Naive B cell (primary cell): ENCODE measurements around the gene CYTIP. TPM values are rescaled to one million over a fixed set of nuclear protein-coding genes. Genes with fewer than 3 reads are reported as not detected.

Source experiments
- ATAC-seq, 2 donors: fragments of 150-1000 bp; cut with Tn5 transposase; 2 replicates each; pipeline ENCODE4 v1.10.0; 2021; ENCODE audit warnings: low read depth in 2 of 2, mild to moderate bottlenecking in 2 of 2, moderate library complexity in 2 of 2
- DNase-seq: peaks from one replicate; pipeline ENCODE4 v3.0.0; 2022
- H3K27ac Mint-ChIP-seq, 6 donors: one replicate each; pipeline ENCODE4 v1.8.0; 2020 to 2022; ENCODE audit warnings: mild to moderate bottlenecking in 6 of 6, mixed read lengths in 6 of 6, moderate library complexity in 5 of 6, inconsistent platforms in 2 of 6
- H3K27me3 Mint-ChIP-seq, 3 donors: one replicate each; pipeline ENCODE4 v1.8.0; 2021 to 2022; ENCODE audit warnings: mixed read lengths in 3 of 3, mild to moderate bottlenecking in 1 of 3
- H3K36me3 Mint-ChIP-seq, 2 donors: one replicate each; pipeline ENCODE4 v1.8.0; 2020 to 2022; ENCODE audit warnings: mixed read lengths in 2 of 2, inconsistent platforms in 1 of 2, mild to moderate bottlenecking in 1 of 2
- H3K4me1 Mint-ChIP-seq, 3 donors: one replicate each; pipeline ENCODE4 v1.8.0; 2020 to 2022; ENCODE audit warnings: mixed read lengths in 3 of 3, inconsistent platforms in 1 of 3, mild to moderate bottlenecking in 1 of 3, moderate library complexity in 1 of 3
- H3K4me3 Mint-ChIP-seq, 8 donors: one replicate each; pipeline ENCODE4 v1.8.0; 2020 to 2022; ENCODE audit warnings: mild to moderate bottlenecking in 8 of 8, mixed read lengths in 8 of 8, moderate library complexity in 8 of 8, inconsistent platforms in 2 of 8
- H3K9me3 Mint-ChIP-seq, 7 donors: one replicate each; pipeline ENCODE4 v1.8.0; 2020 to 2022; ENCODE audit warnings: mixed read lengths in 7 of 7, mild to moderate bottlenecking in 5 of 7, inconsistent platforms in 2 of 7, moderate library complexity in 1 of 7
- polyA plus RNA-seq, 6 donors: library from polyadenylated mRNA; unstranded; fragments of 300-500 nt; fragmentation: Illumina TruSeq; gene quantifications; one replicate each; pipeline ENCODE4 v1.2.3, GENCODE V29; 2021; ENCODE audit warnings: low read depth in 6 of 6

The CYTIP gene
- 100 to 1,000 TPM in 4 of 6 donors, 10 to 100 TPM in 2; 90.7 to 172 (median 121) TPM for polyA plus RNA-seq

GRCh38 chr2:157443795-157444640 lies at the start of gene CYTIP:
Gene CYTIP, minus strand, starts transcription at chr2:157444089. Its CDS starts 69 bp downstream, at chr2:157444020.
- peaks cover 46 to 59% (median 49%) of the 10 kb centered on the region in 3 donors for H3K4me1 Mint-ChIP-seq
- peak; percentile 66 to 70 for ATAC-seq
- DNase-seq = peak; percentile 84

GRCh38 chr2:157492189-157492773 lies 48.4 kb upstream of the CYTIP start:
- peak; percentile 62 for DNase-seq
- peak; percentile 89 to 96 for ATAC-seq
- Mint-ChIP-seq H3K27ac (no peak overlapping the region), H3K9me3 (no peaks in the 10 kb centered on the region), H3K27me3 (no peaks in the 10 kb centered on the region), H3K4me3 (peak overlapping the region in 1 of 8 donors; percentile 17), H3K4me1 (peaks cover 9 to 12% (median 10%) of the 10 kb centered on the region in 3 donors), H3K36me3 (no peaks in the 10 kb centered on the region)

More at GRCh38 chr2:157443795-157444640, at the start of gene CYTIP:
- Mint-ChIP-seq H3K27ac (peak within 1 kb of the TSS; percentile 96 to 100 (median 98)), H3K36me3 (peaks cover 19 to 26% of the 10 kb centered on the region in 2 donors), H3K27me3 (no peaks in the 10 kb centered on the region), H3K9me3 (peaks cover 0 to 3% (median 0%) of the 10 kb centered on the region in 7 donors), H3K4me3 (peak within 1 kb of the TSS; percentile 82 to 100 (median 94))

GRCh38 chr2:157489983-157490382 lies 46.1 kb upstream of the CYTIP start:
- H3K4me3 Mint-ChIP-seq = no peak overlapping the region
- DNase-seq (no peak), ATAC-seq (no peak)
- H3K27ac Mint-ChIP-seq = no peak overlapping the region
- H3K9me3 Mint-ChIP-seq = no peaks in the 10 kb centered on the region
- no peaks in the 10 kb centered on the region for H3K36me3 Mint-ChIP-seq
- no peaks in the 10 kb centered on the region for H3K27me3 Mint-ChIP-seq
- peaks cover 9 to 12% (median 10%) of the 10 kb centered on the region in 3 donors for H3K4me1 Mint-ChIP-seq

GRCh38 chr2:157488877-157489276 lies 45.0 kb upstream of the CYTIP start:
- Mint-ChIP-seq H3K27ac (no peak overlapping the region), H3K4me3 (no peak overlapping the region), H3K27me3 (no peaks in the 10 kb centered on the region), H3K36me3 (no peaks in the 10 kb centered on the region), H3K9me3 (no peaks in the 10 kb centered on the region), H3K4me1 (peaks cover 9 to 12% (median 10%) of the 10 kb centered on the region in 3 donors)
- ATAC-seq (no peak), DNase-seq (no peak)

- no peaks in the 10 kb centered on the region for H3K36me3 Mint-ChIP-seq
- peaks cover 2 to 8% (median 6%) of the 10 kb centered on the region in 3 donors for H3K4me1 Mint-ChIP-seq
Observed at GRCh38 chr2:157487747-157488146, 43.9 kb upstream of the CYTIP start.

GRCh38 chr2:157487271-157487610 lies 43.4 kb upstream of the CYTIP start:
- Mint-ChIP-seq H3K9me3 (no peaks in the 10 kb centered on the region), H3K4me1 (peaks cover 0 to 3% (median 1%) of the 10 kb centered on the region in 3 donors), H3K4me3 (no peak overlapping the region), H3K27ac (no peak overlapping the region), H3K36me3 (no peaks in the 10 kb centered on the region), H3K27me3 (no peaks in the 10 kb centered on the region)
- no peak for ATAC-seq
- no peak for DNase-seq

More at GRCh38 chr2:157487747-157488146, 43.9 kb upstream of the CYTIP start:
- H3K27me3 Mint-ChIP-seq = no peaks in the 10 kb centered on the region
- peak overlapping the region in 1 of 6 donors; percentile 13 for H3K27ac Mint-ChIP-seq
- ATAC-seq = no peak
- no peak overlapping the region for H3K4me3 Mint-ChIP-seq
- no peaks in the 10 kb centered on the region for H3K9me3 Mint-ChIP-seq
- no peak for DNase-seq

- Mint-ChIP-seq H3K4me1 (no peaks in the 10 kb centered on the region), H3K4me3 (no peak overlapping the region), H3K36me3 (no peaks in the 10 kb centered on the region), H3K27ac (no peak overlapping the region), H3K27me3 (no peaks in the 10 kb centered on the region), H3K9me3 (no peaks in the 10 kb centered on the region)
- ATAC-seq (no peak), DNase-seq (no peak)
Observed at GRCh38 chr2:157486596-157487270, 42.8 kb upstream of the CYTIP start.

GRCh38 chr2:157480182-157480961 lies 36.5 kb upstream of the CYTIP start:
- no peak for DNase-seq
- peaks cover 0 to 17% (median 9%) of the 10 kb centered on the region in 3 donors for H3K4me1 Mint-ChIP-seq
- no peaks in the 10 kb centered on the region for H3K9me3 Mint-ChIP-seq
- no peaks in the 10 kb centered on the region for H3K36me3 Mint-ChIP-seq
- no peak for ATAC-seq
- H3K4me3 Mint-ChIP-seq = peak overlapping the region in 1 of 8 donors; percentile 67
- H3K27ac Mint-ChIP-seq = peak overlapping the region in 3 of 6 donors; percentile 30 to 49 (median 45)
- H3K27me3 Mint-ChIP-seq = no peaks in the 10 kb centered on the region

GRCh38 chr2:157479081-157480027 lies 35.5 kb upstream of the CYTIP start:
- Mint-ChIP-seq H3K27ac (peak overlapping the region in 2 of 6 donors; percentile 64 to 80), H3K36me3 (no peaks in the 10 kb centered on the region), H3K4me1 (peaks cover 0 to 17% (median 9%) of the 10 kb centered on the region in 3 donors), H3K27me3 (no peaks in the 10 kb centered on the region), H3K4me3 (no peak overlapping the region), H3K9me3 (no peaks in the 10 kb centered on the region)
- DNase-seq (no peak), ATAC-seq (no peak)

- peaks cover 12 to 25% (median 22%) of the 10 kb centered on the region in 3 donors for H3K4me1 Mint-ChIP-seq
- DNase-seq = no peak
- no peaks in the 10 kb centered on the region for H3K9me3 Mint-ChIP-seq
- no peaks in the 10 kb centered on the region for H3K27me3 Mint-ChIP-seq
- ATAC-seq = no peak
- H3K36me3 Mint-ChIP-seq = no peaks in the 10 kb centered on the region
- H3K27ac Mint-ChIP-seq = no peak overlapping the region
- no peak overlapping the region for H3K4me3 Mint-ChIP-seq
Observed at GRCh38 chr2:157477919-157478318, 34.0 kb upstream of the CYTIP start.

- Mint-ChIP-seq H3K4me1 (peaks cover 14 to 33% (median 24%) of the 10 kb centered on the region in 3 donors), H3K9me3 (no peaks in the 10 kb centered on the region), H3K36me3 (no peaks in the 10 kb centered on the region), H3K4me3 (no peak overlapping the region), H3K27me3 (no peaks in the 10 kb centered on the region), H3K27ac (peak overlapping the region in 1 of 6 donors; percentile 20)
- ATAC-seq = no peak
- DNase-seq = no peak
Observed at GRCh38 chr2:157476953-157477709, 33.2 kb upstream of the CYTIP start.
